ENCODE results near the gene NPAS3.

GRCh38 chr14:33563901-33564197 lies 625.2 kb downstream of the NPAS3 start:
- TF ChIP-seq POLR2A (IDR thresholded peaks at IDR 0.05): no peak
- TF ChIP-seq CTCF (IDR thresholded peaks at IDR 0.05): no peak
